GM13977 (cell line): ENCODE results near the gene DLGAP4.
A peak's percentile ranks its signal among the peaks of the same experiment; 100 is the strongest.

Experiments used
- DNase-seq: peaks from one replicate; pipeline ENCODE4 v3.0.0; 2012; ENCODE audit warnings: low spot score
- in situ Hi-C: fragments of 300-500 bp; cut with MboI; formaldehyde crosslinking; loops from one replicate; pipeline ENCODE4 v1.12.0; 2022; ENCODE audit warnings: low sequenced_read_pairs, low pct_unique_long_range_greater_than_20kb, mixed read lengths, inconsistent platforms; ENCODE audit not compliant: unreplicated experiment
- TF ChIP-seq, protein P1 (sequence below): IDR thresholded peaks from 2 replicates; pipeline ENCODE4 v1.5.1; 2012; ENCODE audit warnings: mild to moderate bottlenecking, control low read depth; ENCODE audit not compliant: insufficient read depth; ENCODE audit errors: extremely low read depth, missing control alignments

Gene DLGAP4

DNA sequence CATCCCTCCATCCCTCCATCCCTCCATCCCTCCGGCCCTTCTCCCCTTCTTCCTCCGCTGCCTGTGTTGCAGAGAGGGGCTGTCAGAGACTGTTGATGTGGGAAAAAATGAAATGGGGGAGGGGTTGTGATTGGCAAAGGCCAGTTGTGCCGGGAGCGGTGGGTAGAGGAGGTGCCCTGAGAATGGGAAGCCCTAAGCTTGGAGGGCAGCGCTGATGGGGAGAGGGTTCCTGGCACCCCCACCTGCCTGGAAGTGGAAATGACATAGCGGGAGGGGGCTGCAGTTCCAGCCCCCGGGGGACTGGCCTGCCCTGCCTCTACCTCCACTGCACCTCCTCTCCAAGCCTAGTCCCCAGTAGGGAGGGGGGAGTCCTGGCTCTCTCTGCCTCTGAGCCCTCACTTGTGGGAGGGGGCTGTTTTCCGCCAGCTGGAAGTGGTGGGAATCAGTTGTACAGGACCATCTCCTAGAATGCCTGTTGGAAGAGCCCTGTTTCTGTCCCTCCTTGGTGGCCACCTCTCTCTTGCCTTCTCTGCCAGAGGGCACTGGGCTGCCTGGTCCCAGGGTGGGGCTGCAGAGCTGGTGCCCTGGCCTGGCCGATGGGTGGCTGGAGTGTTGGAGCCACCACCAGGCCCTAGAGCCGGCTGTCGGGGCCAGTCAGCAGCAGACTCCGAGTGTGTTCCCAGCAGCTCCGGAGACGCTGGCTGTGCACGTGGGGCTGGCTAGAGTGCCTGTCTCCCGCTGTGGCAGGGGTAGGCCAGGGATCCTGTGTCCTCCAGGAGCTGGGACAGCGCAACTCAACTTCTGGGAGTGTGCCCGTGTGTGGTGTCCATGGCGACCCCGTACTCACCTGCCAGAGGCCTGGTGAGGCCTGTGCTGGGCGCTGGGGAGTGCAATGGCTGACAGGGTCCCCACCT lies 1.5 kb downstream of the DLGAP4 start:
- in situ Hi-C loops = no loop called here
- no peak for DNase-seq

DNA sequence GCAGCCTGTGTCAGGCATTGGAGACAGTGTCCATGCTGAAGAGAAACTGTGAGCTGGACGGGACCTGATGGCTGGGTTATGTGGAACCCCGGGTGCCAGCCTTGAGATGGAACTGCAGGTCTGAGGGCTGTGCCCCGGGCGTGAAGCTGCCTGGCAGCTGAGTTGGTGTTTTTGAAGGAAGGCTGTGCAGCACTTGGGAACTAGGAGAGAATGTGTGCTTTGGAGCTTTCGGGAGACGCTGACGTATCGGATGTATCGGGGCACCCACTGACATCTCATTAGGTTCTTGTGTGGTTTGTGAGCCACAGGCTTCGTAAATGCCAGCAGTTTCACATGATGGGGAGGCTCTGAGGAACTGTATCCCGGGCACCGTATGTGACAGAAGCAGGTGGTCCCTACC lies 2.2 kb downstream of the DLGAP4 start:
- no peak for DNase-seq
- in situ Hi-C loops = no loop called here
- TF ChIP-seq, protein P1, sequence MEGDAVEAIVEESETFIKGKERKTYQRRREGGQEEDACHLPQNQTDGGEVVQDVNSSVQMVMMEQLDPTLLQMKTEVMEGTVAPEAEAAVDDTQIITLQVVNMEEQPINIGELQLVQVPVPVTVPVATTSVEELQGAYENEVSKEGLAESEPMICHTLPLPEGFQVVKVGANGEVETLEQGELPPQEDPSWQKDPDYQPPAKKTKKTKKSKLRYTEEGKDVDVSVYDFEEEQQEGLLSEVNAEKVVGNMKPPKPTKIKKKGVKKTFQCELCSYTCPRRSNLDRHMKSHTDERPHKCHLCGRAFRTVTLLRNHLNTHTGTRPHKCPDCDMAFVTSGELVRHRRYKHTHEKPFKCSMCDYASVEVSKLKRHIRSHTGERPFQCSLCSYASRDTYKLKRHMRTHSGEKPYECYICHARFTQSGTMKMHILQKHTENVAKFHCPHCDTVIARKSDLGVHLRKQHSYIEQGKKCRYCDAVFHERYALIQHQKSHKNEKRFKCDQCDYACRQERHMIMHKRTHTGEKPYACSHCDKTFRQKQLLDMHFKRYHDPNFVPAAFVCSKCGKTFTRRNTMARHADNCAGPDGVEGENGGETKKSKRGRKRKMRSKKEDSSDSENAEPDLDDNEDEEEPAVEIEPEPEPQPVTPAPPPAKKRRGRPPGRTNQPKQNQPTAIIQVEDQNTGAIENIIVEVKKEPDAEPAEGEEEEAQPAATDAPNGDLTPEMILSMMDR = no peak

More for the DNA sequence above, 1.5 kb downstream of the DLGAP4 start:
- TF ChIP-seq, protein P1 = no peak

DNA sequence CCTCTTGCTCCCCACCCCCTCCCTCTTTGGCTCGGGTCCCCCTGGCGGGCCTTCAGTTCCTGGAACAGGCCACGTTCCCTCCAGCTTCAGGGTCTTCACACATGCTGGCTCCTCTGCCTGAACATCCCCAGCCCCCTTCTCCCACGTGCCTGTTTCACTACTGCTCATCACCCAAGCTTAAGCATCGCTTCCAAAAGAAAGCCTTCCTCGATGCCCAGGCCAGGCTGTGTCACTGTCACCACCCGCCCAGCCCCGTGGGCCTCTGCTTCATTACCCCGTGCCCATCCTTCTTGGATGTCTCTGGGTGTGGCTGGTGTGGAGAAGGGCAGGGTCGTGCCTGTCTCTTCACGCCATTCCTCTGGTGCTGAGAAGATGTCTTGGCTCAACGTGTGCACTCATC lies 2.8 kb downstream of the DLGAP4 start:
- in situ Hi-C loops = no loop called here
- DNase-seq = no peak
- TF ChIP-seq, protein P1 = no peak

DNA sequence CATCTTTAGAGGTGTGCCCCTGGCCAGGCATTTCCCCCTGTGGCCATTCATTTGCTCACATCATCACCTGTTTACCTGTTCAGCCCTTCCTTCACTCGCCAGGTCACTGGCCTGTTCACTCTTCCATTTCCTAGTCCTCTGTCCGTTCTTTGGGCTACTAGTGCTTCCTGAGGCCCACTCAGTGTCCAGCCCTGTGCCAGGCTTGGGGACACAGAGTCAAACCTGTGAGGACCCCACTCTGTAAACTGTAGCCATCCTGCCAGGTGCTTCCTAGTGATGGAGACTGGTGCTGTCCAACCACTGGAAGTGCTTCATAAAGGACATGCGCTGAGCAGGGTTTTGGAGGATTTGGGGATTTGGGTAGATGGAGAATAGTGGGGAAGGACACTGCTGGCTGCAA lies 3.5 kb downstream of the DLGAP4 start:
- TF ChIP-seq, protein P1 = no peak
- DNase-seq = no peak
- in situ Hi-C loops = no loop called here

DNA sequence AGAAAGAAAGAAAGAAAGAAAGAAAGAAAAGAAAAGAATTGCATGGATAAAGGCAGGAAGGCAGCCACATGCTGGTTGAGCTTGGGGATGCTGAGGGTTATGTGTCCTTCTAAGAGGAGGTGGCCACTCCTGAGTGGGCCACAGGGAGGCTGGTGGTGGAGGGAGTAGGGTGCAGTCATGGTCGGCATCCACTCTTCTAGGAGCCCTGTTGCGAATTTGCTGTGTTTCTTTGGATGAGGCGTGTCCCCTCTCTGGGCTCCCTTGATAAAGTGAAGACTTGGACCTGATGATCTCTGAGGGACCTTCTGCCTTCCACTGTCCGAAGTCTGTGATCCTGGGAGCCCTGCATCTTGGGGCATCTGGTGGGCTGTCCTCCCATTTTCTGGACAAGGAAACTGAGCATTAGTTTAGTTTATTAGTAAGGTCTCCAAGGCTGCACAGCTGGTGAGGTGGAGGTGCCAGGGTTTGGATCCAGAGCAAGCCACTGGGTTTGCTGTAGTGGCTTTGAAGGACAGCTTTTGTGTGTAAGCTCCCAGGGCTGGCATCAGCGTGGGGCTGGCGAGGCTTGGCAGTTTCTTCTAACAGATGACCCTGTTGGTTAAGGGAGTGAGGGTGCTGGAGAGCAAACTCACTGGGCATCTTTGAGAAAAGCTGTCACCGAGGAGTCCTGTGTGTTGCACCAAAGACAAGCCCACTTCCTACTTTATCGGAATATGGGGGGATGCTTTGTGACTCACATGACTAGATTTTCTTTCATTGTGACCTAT lies 4.3 kb downstream of the DLGAP4 start:
- in situ Hi-C loops = no loop called here
- TF ChIP-seq, protein P1 = no peak
- peak; percentile 5 for DNase-seq

DNA sequence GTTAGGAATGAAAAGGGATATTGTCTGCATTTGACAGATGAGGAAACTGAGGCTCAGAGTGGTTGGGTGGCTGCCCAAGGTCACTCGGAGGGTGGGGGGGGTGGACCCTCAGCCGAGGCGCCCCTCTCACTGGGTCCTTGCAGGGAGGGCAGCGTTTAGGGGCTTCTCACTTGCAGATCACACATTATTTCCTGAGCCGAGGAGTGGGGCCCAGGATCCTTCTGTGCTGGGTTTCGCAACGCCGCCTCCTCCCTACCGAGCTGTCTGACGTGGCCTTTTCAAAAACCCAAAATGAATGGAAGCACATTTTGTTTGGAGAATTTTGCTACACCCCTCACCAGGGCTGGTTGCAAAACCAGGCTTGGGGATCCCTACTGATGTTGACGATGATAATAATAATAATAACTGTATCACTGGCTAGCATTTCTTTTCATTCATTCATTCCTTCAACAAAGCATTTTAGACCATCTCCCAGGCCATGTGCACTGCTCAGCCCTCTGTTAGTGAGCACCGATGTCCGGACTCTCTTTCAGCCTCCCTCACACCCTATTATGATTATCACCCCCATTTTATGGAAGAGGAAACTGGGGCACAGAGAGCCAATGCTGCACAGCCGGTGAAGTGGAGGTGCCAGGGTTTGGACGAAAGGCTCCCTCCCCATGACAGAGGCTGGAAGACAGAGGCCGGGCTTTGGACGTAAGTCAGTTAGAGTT lies 5.2 kb downstream of the DLGAP4 start:
- peak; percentile 10 for DNase-seq
- TF ChIP-seq, protein P1 = no peak
- in situ Hi-C loops = no loop called here
